GDM1 (cell line): ENCODE data around the gene TRMT2A.

Experiments
- DNase-seq: peaks from one replicate; lab custom pipeline; 2025; lab: John Stamatoyannopoulos, UW

The TRMT2A gene

GRCh38 chr22:20106205-20106848 is 10.7 kb downstream of the TRMT2A start:
- DNase-seq: no peak

GRCh38 chr22:20105456-20106204 is 11.4 kb downstream of the TRMT2A start:
- no peak for DNase-seq

GRCh38 chr22:20102203-20102780 is 14.7 kb downstream of the TRMT2A start:
- no peak for DNase-seq

- DNase-seq: no peak
Observed at GRCh38 chr22:20101638-20102037, 15.4 kb downstream of the TRMT2A start.

- no peak for DNase-seq
Observed at GRCh38 chr22:20099099-20099711, 17.8 kb downstream of the TRMT2A start.

- DNase-seq: no peak
Observed at GRCh38 chr22:20096574-20097420, 20.2 kb downstream of the TRMT2A start.

GRCh38 chr22:20095521-20095920 is 21.5 kb downstream of the TRMT2A start:
- DNase-seq: no peak

GRCh38 chr22:20094197-20094807 is 22.7 kb downstream of the TRMT2A start:
- DNase-seq: no peak

GRCh38 chr22:20093418-20094196 is 23.4 kb downstream of the TRMT2A start:
- no peak for DNase-seq

- no peak for DNase-seq
Observed at GRCh38 chr22:20092477-20092854, 24.6 kb downstream of the TRMT2A start.

GRCh38 chr22:20091690-20092476 is 25.1 kb downstream of the TRMT2A start:
- no peak for DNase-seq

- DNase-seq: no peak
Observed at GRCh38 chr22:20090730-20091240, 26.2 kb downstream of the TRMT2A start.

GRCh38 chr22:20089977-20090729 is 26.9 kb downstream of the TRMT2A start:
- no peak for DNase-seq

- no peak for DNase-seq
Observed at GRCh38 chr22:20089226-20089976, 27.6 kb downstream of the TRMT2A start.

- DNase-seq: no peak
Observed at GRCh38 chr22:20088263-20088648, 28.8 kb downstream of the TRMT2A start.

- no peak for DNase-seq
Observed at GRCh38 chr22:20087319-20088262, 29.4 kb downstream of the TRMT2A start.

GRCh38 chr22:20086763-20087162 is 30.3 kb downstream of the TRMT2A start:
- DNase-seq: no peak
